ENCODE data around the gene SUSD5.

Gene SUSD5

DNA sequence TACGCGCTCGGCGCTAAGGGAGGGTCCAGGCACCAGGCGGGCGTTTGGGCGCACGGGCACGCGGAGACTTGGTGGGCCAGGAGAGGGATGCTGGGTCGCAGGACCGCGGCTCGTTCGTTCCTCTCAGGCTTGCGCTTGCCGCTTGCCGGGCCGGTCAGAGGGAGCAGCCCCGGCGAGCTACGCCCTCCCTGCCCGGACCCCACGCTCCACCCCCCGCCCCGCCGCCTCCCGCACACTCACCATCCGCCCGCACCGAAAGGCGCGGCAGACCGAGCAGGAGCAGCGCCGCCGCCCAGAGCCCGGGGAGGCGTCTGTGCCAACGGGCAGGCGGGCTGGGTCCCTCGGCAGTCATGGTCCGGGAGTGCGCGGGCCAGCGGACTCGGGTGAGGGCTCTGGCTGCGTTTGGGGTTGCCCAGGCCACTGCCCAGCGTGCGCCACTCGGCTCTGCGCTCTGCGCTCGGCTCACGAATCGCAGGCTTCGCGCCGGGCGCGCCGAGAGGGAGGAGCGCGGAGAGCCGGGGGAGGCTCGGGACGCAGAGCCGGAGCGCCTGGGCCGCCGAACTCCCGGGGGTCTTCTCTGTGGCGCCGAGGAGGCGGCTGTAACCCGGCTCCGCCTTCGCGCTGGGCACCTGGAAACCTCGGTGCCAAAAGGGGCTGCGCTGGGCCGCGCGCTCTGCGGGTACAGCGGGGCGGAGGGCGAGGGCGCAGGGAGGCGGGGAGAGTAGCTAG lies at the start of gene SUSD5:
SUSD5 (minus strand) TSS at position 365 of the 729 bp plus-strand sequence; CDS start at position 352, 13 bp downstream.
- DNase-seq: peak in 1 of 2 experiments; percentile 3

DNA sequence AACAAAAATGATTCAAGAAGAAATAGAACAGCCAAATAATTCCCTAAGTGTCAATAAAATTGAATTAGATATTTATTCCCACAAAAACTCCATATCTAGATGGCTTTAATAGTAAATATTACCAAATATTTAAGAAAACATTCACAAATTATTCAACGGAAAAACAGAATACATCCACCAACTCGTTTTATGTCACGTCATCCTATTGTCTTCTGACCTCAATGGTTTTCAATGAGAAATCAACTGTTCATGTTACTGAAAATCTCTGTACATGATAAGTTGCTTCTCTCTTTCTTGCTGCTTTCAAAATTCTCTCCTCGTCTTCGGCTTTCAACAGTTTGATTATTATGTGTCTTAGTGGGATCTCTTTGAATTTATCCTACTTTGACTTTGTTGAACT lies 41.5 kb upstream of the SUSD5 start:
- no peak for DNase-seq

DNA sequence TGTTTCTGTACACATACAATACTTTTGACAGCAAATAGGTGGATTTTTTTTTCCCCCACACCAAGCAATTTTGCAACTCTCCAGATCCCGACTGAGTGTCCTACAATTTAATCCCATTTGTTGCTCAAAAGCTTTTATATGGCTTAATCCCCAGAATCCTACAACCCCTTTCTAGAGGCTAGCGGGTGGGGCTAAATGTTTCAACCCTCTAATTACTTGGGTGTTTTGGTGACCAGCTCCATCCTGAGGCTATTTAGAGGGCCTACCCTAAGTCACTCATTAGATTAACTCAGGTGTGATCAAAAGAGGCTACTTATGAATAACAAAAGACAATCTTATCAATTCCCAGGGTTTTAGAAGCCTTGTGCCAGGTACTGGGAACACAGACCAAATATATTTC lies 37.6 kb upstream of the SUSD5 start:
- DNase-seq: no peak

DNA sequence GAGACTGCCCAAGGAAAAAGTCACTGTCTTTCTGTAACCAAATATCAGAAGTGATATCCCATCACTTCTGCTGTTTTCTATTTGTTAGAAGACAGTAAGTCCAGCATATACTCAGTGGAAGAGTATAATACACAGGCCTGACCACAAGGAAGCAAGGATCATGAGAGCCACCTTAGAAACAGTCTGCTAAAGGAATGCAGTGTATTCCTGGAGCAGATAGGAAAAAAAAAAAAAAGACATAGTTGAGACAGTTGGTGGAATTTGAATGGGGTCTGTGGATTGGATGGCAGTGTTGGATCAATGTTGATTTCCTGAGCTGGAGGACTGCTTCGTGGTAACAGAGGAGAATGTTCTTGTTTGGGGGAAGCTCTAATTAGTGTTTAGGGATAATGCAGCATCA lies 32.1 kb upstream of the SUSD5 start:
- no peak for DNase-seq

DNA sequence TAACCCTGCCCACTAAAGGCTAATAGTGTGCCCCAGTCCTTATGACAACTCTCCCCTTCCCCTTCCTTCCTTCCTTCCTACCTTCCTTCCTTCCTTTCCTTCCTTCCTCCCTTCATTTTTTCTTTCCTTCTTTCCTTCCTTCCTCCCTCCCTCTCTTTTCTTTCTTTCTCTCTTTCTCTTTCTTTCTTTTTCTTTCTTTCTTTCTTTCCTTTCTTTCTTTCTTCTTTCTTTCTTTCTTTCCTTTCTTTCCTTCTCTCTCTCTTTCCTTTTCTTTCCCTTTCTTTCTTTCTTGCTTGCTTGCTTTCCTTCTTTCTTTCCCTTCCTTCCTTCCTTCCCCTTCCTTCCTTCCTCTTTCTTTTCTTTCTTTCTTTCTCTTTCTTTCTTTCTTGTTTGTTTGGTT lies 28.2 kb upstream of the SUSD5 start:
- DNase-seq: no peak

DNA sequence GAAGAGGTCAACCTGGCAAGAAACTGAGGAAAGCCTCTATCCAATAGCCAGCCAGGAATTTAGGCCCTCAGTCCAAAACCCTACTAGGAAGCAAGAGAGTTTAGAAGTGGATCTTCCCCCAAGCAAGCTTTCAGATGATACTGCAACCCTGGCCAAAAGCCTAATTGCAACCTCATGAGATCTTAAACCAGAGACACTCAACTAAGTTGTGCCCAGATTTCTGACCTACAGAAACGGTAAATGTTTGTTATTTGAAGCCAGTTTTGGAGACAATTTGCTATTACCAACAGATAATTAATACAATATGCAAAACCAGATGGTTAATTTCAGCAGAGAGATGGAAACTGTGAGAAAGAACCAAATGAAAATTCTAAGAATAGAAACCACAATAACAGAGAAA lies 21.7 kb upstream of the SUSD5 start:
- DNase-seq: no peak

DNA sequence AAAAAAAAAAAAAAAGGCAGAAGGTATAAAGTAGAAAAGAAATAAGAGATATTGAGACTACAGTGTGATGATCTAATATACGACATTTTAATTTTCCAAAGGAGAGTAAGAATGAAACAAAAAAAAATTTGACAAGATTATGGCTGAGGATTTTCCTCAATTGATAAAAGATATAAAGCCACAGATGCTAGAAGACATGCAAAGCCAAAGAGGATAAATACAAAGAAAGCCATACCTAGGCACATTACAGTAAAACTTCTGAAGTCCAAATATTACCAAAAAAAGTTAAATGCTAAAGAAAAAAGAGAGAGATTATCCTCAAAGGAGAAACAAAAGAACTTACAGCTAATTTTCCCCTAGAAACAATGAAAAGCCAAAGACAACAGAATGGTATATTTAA lies 20.3 kb upstream of the SUSD5 start:
- no peak for DNase-seq

DNA sequence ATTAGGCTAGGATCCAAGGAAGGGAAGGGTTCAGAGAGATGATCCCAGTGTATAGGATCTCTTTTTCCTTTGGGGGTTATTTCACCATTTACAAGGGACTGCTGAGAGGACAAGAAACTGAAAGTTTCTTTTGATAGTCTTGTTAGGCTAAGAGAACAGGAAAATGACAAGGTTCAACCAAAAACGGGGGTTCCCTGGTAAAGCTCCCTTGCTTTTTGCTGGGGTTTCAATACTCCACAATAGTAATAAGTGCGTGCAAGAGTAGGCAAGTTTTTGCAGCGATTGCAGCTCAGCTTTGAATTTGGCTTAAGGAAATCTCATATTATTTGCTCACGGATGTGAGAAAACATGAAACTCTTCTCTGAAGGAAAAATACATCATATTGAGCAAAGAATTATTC lies 18.8 kb upstream of the SUSD5 start:
- DNase-seq: no peak

DNA sequence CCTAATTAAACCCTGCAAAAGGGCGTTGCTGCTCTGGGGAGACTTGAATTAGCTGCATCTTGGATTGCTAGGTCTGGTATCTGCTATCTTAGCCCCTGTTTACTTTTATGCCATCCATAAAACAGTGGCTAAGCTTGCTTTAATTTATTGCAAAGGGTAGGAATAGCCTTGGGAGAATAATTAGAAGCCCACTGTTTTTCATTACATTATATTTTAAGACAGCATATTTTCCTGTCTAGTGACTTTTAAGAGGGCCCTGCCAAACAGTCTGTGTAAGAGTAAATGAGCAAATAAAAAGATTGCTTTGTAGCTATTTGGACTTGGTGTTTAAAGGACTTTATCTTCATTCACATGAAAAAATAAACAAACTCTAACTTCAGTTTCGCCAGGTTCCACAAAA lies 17.4 kb upstream of the SUSD5 start:
- DNase-seq: no peak

DNA sequence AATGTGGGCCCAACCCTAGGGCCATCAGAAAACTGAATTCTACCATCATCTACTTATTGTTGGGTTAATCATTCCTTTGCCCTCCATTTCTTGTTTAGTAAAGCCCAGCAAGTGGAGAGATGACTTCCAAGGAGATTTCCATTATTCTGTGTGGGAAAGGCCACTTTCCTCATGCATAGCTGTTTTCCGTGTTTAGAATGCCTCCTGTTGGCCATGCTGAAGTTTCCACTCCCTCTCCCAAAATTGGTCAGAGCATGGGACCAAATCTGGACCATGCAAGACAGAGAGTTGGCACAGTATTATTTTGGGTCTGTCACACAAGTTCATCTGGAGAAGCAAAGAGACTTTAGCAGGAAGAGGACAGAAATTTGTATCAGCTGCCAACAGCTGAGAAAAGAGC lies 15.3 kb upstream of the SUSD5 start:
- DNase-seq: no peak

DNA sequence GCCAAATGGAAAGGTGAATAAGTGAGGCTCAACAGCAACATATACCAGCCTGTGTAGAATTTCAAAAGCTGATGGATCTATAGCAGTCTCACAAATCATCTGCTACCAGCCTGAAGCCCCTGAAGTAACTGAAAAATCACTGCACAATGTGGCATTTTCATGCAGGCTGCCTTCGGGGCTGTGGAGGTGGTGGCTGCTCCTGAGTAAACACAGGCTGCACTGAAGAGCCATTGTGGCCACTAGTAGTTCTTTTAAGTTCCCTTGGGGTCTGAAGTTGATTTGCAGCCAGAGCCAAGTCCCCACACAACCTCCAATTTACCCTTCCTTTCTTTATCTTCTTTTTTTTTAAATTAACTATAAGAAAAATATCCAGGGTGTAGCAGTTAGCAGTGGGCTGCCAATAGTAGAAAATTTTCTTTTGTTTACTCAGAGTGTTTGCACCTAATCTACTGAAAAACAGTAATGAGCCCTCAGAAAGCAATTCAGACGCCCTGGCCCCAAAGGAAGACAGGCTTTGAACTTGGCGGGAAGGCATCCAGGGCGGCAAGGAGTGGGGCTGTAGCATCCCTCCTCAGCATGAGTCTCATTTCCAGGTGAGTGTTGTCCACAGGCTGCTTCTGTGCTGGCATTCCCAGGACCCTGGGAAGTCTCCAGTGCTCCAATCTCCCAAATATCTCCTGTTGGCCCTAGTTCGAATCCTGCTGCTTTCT lies 13.3 kb upstream of the SUSD5 start:
- DNase-seq: no peak

DNA sequence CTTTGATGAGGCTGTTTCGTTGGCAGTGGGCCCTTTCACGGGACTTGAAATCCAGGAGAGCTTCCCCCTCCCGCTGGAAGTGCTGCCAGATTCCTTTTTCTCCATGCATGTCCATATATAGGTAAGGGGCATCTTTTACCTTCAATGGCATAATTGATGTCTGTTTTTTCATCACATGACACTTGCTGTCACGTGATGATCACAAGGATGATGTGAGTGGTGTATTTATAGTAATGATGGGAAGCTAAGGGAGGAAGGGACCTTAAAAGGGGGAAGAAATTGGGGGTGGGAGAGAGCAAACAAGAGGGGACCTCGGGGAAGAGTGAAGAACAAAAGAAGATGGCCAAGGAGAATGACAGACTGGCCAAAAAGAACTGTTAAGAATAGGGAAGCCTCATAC lies 11.3 kb upstream of the SUSD5 start:
- no peak for DNase-seq

DNA sequence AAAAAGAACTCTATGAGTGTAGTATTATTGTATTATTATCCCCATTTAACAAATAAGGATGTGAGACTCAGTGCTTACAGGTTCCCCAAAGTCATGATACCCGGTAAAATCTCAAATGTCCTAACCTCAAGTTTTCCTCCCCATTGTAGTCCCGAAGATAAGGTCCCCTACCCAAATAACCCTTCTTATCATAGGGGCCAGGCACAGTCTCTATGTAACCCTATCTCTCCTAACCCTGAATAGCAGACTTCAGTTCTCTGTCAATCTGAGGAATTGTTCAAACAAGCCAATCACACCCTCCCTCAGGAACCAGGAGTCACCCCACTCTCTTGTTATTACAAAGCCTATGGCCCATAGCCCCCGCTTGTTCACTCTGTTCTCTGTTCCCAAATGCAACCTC lies 10.5 kb upstream of the SUSD5 start:
- DNase-seq: no peak

DNA sequence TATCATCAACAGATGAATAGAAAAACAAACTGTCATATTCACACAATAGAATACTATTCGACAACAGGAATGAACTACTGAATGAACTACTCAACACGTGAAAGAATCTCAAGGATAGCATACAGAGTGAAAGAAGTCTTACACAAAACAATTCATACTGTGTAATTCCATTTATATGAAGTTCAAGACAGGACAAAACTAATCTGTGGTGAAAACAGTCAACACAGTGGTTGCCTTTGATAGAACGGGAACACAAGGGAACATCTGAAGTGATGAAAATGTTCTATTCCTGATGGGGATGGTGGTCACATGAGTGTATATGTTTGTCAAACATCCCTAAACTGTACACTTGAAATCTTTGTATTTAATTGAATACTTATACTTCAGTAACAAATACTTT lies 2.6 kb upstream of the SUSD5 start:
- DNase-seq: no peak

DNA sequence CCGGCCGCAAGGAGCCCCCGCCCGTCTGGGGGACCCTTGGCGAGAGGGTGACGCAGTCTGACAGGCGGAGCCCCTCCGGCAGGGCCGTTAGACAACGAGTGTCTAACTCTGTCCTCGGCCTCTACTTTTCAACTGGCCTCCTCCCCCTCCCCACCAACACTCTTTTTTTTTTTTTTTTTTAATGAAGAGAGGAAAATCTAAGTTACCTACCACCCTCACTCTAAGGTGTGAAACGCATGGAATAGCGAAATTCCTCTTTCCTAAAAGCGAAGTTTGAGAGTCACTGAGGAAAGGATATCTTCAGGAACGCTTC lies 521 bp upstream of the SUSD5 start:
- no peak for DNase-seq

DNA sequence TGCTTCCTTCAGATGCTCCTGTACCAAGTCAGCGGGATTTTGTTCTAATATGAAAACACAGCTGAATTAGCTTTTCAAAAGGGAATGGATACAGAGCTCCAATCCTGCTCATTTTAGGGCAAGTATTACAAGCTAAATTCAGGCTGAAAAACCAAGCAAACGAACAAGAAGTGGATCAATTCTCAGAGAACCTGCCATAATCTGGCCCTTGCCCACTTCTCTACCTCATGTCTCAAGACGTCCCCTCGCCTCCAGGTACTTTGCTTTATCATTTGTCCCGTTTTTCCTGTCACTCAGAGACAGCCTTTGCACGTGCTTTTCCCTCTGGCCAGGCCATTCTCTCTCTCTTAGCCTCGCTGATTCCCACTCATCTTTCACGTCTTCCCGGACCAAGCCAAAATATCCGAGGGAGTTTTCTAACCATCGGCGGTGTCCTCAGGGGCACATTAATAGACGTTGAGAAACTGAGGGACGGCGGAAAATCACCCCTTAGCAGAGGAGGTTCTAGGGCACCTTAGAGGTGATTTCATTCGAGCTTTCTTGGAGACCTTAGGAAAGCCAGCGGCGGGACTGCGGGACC lies 654 bp downstream of the SUSD5 start:
- no peak for DNase-seq

DNA sequence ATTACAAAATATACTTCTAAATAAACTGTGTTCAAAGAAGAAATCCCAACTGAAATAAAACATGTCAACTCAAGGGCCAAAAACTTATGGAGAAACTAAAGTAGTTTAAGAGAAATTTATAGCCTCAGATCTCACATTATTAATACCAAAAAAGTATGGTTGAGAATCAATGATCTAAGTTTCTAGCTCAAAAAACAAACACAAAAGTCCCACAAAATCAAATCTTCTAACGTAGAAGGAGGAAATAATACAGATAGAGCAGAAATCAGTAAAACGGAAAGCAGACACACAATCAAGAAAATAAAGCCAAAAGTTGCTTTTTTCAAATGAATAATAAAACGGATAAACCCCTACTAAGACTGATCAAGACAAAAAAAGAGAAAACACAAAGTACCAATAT lies 2.9 kb downstream of the SUSD5 start:
- no peak for DNase-seq

DNA sequence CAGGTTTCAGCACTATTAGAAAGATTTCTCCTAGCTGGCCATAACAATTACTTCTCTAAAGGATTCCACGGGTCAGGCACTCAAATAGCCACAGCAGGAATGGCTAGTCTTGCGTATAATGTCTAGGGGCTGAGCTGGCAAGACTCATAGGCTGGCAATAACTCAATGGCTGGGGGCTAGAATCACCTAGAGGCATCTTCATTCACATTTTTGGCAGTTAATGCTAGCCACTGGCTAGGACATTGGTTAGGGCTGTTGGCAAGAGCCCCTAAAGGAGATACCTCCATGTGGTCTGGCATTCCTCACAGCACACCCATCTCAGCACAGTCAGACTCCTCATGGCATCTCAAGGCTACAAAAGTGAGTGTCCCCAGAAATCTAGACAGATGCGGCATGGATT lies 6.2 kb downstream of the SUSD5 start:
- no peak for DNase-seq

DNA sequence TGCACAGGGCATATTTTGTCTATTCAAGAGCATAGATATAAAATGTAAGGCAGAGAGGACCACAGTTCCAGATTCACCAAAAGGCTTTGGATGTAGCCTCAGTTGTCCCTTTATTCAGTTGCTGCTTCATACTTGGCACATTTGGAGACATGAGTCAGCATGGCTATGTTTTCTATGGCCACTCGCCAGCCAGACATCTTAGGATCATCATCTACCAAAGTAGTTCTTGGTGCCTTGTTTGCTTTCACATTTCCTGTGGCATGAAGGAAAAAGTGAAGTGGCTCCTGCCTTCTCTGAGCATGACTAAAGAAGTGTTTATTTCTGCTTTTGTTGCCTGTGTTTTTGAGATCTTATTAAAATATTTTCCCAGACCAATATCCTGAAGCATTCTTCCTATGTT lies 7.2 kb downstream of the SUSD5 start:
- DNase-seq: no peak

DNA sequence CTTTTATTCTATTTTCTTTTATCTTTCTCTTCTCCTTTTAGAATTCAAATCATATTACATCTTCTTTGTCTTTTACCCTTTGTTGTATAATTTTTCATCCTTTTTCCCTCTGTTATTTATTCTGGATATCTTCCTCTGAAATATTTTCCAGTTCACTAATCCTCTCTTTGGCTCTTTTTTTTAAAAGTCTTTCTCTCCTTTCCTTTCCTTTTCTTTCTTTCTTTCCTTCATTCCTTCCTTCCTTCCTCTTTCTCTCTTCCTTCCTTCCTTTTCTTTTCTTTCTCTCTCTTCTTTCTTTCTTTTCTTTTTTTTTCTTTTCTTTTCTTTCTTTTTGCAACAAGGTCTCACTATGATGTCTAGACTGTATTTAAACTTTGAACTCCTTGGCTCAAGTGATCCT lies 9.3 kb downstream of the SUSD5 start:
- DNase-seq: no peak

DNA sequence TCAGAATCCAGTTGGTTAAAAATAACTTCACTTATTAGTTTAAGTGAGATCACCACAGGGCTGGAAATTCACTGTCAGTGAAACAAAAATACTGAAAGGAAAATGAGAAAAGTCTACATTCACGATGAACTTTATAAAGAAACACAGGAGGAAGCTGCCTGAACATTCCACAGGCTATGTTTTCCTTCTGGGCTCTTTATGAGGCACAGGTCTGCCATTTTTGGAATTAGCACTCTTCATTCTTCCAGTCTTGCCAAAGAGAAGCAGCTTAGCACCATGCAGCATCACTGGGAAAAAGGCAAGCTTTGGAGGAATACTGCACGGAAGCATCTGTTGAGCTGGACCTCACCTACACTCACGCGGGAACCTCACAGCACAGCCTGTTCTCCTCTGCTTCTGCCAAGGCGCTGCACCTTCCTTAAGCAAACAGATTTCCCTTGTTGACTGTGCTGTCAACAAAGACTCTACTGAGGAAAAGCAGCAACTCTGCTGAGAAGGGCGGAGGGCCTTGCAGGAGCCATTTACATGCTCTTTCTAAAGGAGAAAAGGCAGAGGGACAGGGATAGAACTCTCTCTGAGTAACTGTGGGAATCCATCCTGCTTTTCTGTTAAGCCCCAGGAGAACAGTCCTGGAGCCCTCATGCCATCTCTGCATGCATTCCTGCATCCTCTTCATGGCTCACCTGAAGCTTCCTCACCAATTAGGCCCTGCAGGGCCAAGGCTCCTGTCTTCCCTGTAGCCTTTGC lies 15.7 kb downstream of the SUSD5 start:
- DNase-seq: no peak

DNA sequence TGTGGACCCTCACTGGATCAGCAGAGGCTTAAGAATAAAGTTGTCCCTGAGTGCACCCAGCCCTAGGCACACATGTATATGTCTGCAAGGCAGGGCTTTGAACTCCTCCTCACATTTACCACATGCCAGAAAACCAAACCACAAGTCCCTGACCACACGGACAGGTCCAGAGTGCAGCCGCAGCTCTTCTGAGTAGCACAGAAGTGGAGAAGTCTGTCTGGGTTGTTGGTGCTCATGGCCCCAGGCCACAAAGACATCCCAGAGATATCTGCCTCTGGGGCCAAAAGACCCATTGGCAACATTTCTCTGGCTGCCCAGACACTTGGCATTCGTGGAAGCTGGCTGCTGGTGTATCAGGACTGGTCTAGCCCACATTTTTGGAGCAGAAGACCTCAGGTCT lies 17.4 kb downstream of the SUSD5 start:
- no peak for DNase-seq

DNA sequence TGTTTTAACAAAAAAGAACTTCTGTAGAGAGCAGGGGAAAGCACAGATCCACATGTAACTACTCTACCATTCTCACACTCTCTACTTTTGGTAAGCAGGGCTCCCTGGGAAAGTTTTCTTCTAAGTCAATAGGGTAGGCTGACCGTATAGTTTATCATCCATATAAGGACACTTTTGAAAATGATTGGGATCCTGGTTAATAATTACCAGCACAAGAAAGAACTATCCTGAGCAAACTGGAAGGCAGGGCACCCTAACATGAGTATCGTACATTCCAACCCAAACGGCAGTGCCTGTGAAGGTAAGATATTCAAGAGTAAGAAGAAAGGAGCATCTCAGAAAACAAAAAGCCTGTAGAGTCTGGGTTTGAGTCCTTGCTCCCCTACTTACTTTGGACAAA lies 22.1 kb downstream of the SUSD5 start:
- no peak for DNase-seq

DNA sequence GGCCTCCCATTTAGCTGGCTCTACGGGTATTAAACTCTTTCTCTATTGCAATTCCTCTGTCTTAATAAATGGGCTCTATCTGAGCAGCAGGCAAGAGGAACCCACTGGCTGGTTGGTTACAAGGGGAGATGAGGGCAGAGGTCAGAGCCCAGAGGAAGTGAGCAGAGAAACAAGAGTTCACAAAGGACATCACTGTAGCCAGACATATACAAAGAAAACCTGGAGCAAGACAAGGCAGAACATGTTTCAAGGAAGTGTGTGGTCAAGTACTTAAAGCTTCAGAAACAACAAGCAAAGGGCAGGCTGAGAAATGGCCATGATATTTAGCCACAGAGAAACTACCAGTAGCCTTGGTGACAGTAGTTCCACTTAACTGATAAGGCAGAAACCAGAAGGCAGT lies 24.3 kb downstream of the SUSD5 start:
- no peak for DNase-seq
